ENCODE results near the gene FEN1. TPM values are rescaled to one million over a fixed set of nuclear protein-coding genes. Genes with fewer than 3 reads are reported as not detected.

Gene FEN1, protein sequence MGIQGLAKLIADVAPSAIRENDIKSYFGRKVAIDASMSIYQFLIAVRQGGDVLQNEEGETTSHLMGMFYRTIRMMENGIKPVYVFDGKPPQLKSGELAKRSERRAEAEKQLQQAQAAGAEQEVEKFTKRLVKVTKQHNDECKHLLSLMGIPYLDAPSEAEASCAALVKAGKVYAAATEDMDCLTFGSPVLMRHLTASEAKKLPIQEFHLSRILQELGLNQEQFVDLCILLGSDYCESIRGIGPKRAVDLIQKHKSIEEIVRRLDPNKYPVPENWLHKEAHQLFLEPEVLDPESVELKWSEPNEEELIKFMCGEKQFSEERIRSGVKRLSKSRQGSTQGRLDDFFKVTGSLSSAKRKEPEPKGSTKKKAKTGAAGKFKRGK
- total RNA-seq (ENCODE audit: low replicate concordance), result 27.7 and 44.6 TPM in 2 replicates
- long read RNA-seq, transcript FEN1-201 (2 exons, 2,296 nt), result major isoform, 192 of 209 reads
- long read RNA-seq, partial matches to known transcripts, result 11 of 209 reads
- long read RNA-seq, other reads (novel, unspliced or antisense), result 6 of 209 reads

DNA sequence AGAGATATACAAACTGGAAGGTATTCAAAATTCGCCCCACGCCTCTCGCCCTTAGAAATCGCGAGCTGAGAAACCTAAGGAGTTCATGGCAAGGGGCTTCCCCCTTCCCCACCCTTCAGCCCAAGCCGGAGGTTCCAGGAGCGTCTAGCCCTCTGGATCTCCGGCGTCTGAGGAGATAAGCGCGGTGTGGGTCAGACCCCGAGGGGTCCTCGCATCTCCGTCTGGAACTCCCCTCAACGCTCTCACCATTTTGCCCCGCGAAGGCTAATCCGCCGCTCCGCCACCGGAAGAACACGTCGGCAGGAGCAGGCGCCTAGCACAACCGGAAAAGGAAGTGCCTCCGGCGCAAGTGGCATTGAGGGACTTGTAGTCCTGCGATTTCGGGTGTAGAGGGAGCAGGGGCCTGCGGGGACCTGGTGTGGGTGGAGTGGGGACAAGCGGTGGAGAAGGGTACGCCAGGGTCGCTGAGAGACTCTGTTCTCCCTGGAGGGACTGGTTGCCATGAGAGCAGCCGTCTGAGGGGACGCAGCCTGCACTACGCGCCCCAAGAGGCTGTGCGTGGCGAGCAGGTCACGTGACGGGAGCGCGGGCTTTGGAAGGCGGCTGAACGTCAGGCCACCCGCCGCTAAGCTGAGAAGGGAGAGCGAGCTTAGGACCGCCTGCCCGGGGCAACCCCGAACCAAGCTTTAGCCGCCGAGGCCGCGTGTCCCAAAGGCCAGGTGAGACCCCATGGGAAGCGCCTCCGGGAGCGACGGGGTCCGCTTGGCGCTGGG, at the start of gene FEN1, which contains the start of gene TMEM258:
Gene FEN1, plus strand, starts transcription at position 602 of the 773 bp plus-strand sequence. CDS start 2,451 bp downstream, outside the sequence.
Gene TMEM258, minus strand, starts transcription at position 290 of the 773 bp plus-strand sequence. Its CDS starts 41 bp downstream, at position 249.
- peak; percentile 90 for DNase-seq (ENCODE audit: extremely low spot score, unreplicated experiment)
- TF ChIP-seq, protein P1, sequence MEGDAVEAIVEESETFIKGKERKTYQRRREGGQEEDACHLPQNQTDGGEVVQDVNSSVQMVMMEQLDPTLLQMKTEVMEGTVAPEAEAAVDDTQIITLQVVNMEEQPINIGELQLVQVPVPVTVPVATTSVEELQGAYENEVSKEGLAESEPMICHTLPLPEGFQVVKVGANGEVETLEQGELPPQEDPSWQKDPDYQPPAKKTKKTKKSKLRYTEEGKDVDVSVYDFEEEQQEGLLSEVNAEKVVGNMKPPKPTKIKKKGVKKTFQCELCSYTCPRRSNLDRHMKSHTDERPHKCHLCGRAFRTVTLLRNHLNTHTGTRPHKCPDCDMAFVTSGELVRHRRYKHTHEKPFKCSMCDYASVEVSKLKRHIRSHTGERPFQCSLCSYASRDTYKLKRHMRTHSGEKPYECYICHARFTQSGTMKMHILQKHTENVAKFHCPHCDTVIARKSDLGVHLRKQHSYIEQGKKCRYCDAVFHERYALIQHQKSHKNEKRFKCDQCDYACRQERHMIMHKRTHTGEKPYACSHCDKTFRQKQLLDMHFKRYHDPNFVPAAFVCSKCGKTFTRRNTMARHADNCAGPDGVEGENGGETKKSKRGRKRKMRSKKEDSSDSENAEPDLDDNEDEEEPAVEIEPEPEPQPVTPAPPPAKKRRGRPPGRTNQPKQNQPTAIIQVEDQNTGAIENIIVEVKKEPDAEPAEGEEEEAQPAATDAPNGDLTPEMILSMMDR (conservative IDR thresholded peaks at IDR 0.05), result peak; percentile 31
- peak within 1 kb of the TSS; percentile 98 for H3K4me3 Mint-ChIP-seq
- no peaks in the 10 kb centered on the region for H3K9me3 Mint-ChIP-seq
- H3K36me3 Mint-ChIP-seq, result peaks cover 4% of the 10 kb centered on the region
- H3K4me1 Mint-ChIP-seq (ENCODE audit: unreplicated experiment), result peaks cover 14% of the 10 kb centered on the region
- H3K27me3 Mint-ChIP-seq, result no peaks in the 10 kb centered on the region
- H3K27ac Mint-ChIP-seq, result peak within 1 kb of the TSS; percentile 98

DNA sequence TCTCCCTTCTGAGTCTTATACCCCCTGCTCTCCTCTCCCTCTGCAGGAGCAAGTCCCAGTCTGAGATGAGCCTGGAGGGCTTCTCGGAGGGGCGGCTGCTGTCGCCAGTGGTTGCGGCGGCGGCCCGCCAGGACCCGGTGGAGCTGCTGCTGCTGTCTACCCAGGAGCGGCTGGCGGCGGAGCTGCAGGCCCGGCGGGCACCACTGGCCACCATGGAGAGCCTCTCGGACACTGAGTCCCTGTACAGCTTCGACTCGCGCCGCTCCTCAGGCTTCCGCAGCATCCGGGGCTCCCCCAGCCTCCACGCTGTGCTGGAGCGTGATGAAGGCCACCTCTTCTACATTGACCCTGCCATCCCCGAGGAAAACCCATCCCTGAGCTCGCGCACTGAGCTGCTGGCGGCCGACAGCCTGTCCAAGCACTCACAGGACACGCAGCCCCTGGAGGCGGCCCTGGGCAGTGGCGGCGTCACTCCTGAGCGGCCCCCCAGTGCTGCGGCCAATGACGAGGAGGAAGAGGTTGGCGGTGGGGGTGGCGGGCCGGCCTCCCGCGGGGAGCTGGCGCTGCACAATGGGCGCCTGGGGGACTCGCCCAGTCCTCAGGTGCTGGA, 49.1 kb upstream of the FEN1 start:
- Mint-ChIP-seq H3K36me3 (no peaks in the 10 kb centered on the region), H3K4me1 (ENCODE audit: unreplicated experiment) (peaks cover 4% of the 10 kb centered on the region), H3K9me3 (no peaks in the 10 kb centered on the region), H3K4me3 (no peak overlapping the region), H3K27me3 (no peaks in the 10 kb centered on the region), H3K27ac (no peak overlapping the region)
- TF ChIP-seq, protein P1 (conservative IDR thresholded peaks at IDR 0.05), result no peak
- DNase-seq (ENCODE audit: extremely low spot score, unreplicated experiment), result no peak

DNA sequence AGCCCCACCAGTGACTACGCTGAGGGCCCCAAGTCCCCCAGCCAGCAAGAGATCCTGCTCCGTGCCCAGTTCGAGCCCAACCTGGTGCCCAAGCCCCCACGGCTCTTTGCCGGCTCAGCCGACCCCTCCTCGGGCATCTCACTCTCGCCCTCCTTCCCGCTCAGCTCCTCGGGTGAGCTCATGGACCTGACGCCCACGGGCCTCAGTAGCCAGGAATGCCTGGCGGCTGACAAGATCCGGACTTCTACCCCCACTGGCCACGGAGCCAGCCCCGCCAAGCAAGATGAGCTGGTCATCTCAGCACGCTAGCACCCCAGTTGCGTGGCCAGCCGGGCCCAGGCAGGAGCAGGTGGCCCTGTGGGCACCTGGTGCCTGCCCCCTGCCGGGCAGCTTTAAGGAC, 48.5 kb upstream of the FEN1 start:
- no peak for DNase-seq (ENCODE audit: extremely low spot score, unreplicated experiment)
- Mint-ChIP-seq H3K27me3 (no peaks in the 10 kb centered on the region), H3K4me3 (no peak overlapping the region), H3K9me3 (no peaks in the 10 kb centered on the region), H3K36me3 (no peaks in the 10 kb centered on the region), H3K27ac (no peak overlapping the region), H3K4me1 (ENCODE audit: unreplicated experiment) (peaks cover 6% of the 10 kb centered on the region)
- TF ChIP-seq, protein P1 (conservative IDR thresholded peaks at IDR 0.05), result no peak

DNA sequence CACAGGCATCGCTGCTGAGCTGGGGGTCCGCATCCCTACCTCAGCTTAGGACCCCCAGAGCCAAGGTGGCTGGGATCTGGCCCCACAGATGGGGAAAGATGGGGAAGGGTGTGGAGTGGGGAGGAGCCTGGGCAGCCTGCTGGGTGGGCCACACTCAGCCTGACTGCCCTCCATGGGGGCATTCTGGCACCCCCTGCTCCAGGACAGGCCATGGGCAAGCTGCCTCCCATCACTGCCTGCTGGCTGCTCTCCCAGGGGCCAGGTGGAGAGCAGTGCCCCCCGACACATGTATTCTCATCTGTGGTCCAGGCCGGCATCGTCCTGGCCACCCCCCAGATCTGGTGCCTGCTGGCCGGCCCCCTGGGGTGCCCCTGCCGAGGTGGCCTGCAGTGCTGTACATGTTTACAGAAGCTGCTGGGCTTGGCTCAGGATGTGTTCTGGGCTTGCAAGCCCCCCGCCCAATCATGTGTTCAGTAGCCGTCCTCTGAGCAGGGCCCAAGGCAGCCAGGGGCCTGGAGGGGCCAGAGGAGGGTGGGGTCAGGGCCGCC, 48.0 kb upstream of the FEN1 start:
- Mint-ChIP-seq H3K9me3 (no peaks in the 10 kb centered on the region), H3K27me3 (no peaks in the 10 kb centered on the region), H3K27ac (no peak overlapping the region), H3K4me1 (ENCODE audit: unreplicated experiment) (peaks cover 10% of the 10 kb centered on the region), H3K36me3 (no peaks in the 10 kb centered on the region), H3K4me3 (no peak overlapping the region)
- no peak for DNase-seq (ENCODE audit: extremely low spot score, unreplicated experiment)
- TF ChIP-seq, protein P1 (conservative IDR thresholded peaks at IDR 0.05), result no peak

DNA sequence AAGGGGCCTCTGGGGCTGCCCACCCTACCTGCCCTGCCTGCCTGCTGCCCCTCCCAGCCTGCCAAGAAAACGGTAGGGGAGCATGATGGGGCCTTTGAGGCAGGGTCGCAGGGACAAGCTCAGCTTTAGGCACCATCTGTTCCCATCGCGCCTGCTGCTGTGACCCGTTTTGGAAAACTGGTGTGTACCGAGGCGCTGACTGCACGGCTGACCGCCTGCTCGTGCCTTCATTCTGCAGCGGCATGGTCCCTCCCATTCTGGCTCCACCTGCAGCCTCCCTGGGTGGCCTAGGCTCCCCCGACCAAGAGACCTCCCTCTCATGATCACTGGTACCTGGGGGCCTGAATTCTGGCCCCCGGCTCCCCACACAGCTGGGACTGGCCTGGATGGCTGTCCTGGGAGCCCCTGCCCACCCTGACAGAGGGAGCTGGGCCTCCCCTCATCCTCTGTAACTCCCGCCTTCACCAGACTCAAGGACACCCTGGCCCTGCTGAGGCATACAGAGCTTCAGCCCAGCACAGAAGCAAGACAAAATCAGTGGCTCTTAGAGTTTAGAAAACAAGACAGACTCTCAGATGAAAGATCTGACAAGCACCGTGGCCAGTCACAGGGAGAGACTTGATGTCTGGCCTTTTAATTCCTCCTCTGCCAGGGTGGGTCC, 46.8 kb upstream of the FEN1 start:
- Mint-ChIP-seq H3K36me3 (no peaks in the 10 kb centered on the region), H3K9me3 (no peaks in the 10 kb centered on the region), H3K4me1 (ENCODE audit: unreplicated experiment) (peaks cover 10% of the 10 kb centered on the region), H3K4me3 (no peak overlapping the region), H3K27ac (no peak overlapping the region), H3K27me3 (peaks cover 1% of the 10 kb centered on the region)
- no peak for DNase-seq (ENCODE audit: extremely low spot score, unreplicated experiment)
- TF ChIP-seq, protein P1 (conservative IDR thresholded peaks at IDR 0.05), result no peak
